DOHH2 (cell line): ENCODE data around the gene VGLL4.

Experiments
- CTCF ChIP-seq: fragments of 200-600 bp; sonication (generic); IDR thresholded peaks from one replicate; pipeline ENCODE4 v1.5.1; 2014; ENCODE audit warnings: antibody characterized with exemption, mild to moderate bottlenecking, low read depth, low read length; ENCODE audit not compliant: poor library complexity, severe bottlenecking
- EZH2phosphoT487 ChIP-seq: fragments of 200-600 bp; sonication (generic); IDR thresholded peaks from 2 replicates; pipeline ENCODE4 v1.6.1; 2017; ENCODE audit warnings: borderline replicate concordance, mild to moderate bottlenecking, antibody characterized with exemption, low read length, moderate library complexity, mixed read lengths

DNA sequence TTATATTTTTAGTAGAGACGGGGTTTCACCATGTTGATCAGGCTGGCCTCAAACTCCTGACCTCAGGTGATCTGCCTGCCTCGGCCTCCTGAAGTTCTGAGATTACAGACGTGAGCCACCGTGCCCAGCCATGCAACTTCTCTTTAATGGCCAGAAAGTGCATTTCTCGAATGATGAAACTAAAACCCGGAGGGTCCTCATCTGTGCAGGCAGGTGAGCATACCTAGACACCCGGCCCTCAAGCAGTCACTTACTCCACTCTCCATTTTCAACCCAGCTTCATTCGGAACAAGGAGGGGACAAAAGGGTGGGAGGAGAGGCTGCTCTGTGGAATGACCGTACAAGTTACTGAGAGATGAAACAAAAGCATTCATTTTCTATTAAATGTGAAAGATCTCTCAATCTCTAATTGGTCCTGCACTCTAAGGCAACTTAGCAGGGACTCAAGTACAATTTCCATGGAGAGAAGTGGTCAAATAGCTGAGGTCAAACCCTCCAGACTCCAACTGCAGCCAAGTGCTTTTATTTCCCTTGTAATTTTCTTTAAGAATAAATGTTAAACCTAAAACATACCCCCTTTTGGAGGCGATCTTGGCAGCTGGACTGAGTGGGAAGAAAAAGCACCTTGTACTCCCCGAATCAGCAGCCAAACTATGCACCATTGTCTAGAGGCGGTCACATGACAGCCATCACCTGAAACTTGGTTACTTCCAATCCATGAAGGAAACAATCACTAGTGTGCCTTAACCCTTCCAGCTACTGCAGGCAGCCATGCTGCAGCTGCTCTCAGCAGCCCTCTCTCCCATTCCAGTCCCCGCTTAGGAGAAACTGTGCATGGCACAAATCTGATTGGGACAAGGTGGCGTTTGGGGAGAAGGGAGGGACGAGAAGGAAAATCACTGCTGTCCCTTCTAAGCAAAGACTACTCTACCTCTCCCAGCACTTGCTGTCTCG is 62.2 kb downstream of the VGLL4 start:
- TF ChIP-seq CTCF: no peak
- TF ChIP-seq EZH2phosphoT487: no peak
